PFSK-1 (cell line): ENCODE results near the gene COL6A2.

Experiments
- FOXP2 ChIP-seq: optimal IDR thresholded peaks from 2 replicates; pipeline ENCODE3; 2011; ENCODE audit warnings: borderline replicate concordance, control low read depth, inconsistent platforms; ENCODE audit not compliant: insufficient read depth; ENCODE audit errors: extremely low read length, extremely low read depth
- POLR2AphosphoS5 ChIP-seq: IDR thresholded peaks from 2 replicates; pipeline ENCODE4 v1.6.1; 2012; ENCODE audit warnings: low read depth, mild to moderate bottlenecking, control low read depth, low read length, moderate library complexity
- REST ChIP-seq, 2 experiments: IDR thresholded peaks; 2 replicates each; pipeline versions ENCODE4 v1.6.1 to v1.8.0; 2011 to 2012; ENCODE audit warnings: low read depth in 2 of 2, low read length in 2 of 2, control low read depth in 1 of 2, inconsistent platforms in 1 of 2, mild to moderate bottlenecking in 1 of 2, moderate library complexity in 1 of 2; ENCODE audit not compliant: insufficient read depth in 1 of 2
- SIN3A ChIP-seq: IDR thresholded peaks from 2 replicates; pipeline ENCODE4 v1.6.1; 2012; ENCODE audit warnings: mild to moderate bottlenecking, low read length, moderate library complexity, borderline replicate concordance; ENCODE audit not compliant: insufficient read depth
- TAF1 ChIP-seq: IDR thresholded peaks from 2 replicates; pipeline ENCODE4 v1.6.1; 2012; ENCODE audit warnings: low read length, control low read depth, borderline replicate concordance; ENCODE audit not compliant: insufficient read depth

Gene COL6A2

GRCh38 chr21:46148106-46148505, 50.2 kb downstream of the COL6A2 start:
- TF ChIP-seq FOXP2 (no peak), TAF1 (no peak), SIN3A (no peak), REST (IDR thresholded peaks at IDR 0.05; ENCODE audit: insufficient read depth in 1 of 2, low read depth in 2 of 2, low read length in 2 of 2) (no peak), POLR2AphosphoS5 (no peak)

GRCh38 chr21:46149205-46149901, 51.4 kb downstream of the COL6A2 start:
- TF ChIP-seq POLR2AphosphoS5 (no peak), TAF1 (no peak), REST (IDR thresholded peaks at IDR 0.05; ENCODE audit: insufficient read depth in 1 of 2, low read depth in 2 of 2, low read length in 2 of 2) (no peak), FOXP2 (no peak), SIN3A (no peak)

GRCh38 chr21:46150073-46150472, 52.2 kb downstream of the COL6A2 start:
- no peak for TF ChIP-seq TAF1
- no peak for TF ChIP-seq POLR2AphosphoS5
- TF ChIP-seq REST (IDR thresholded peaks at IDR 0.05; ENCODE audit: insufficient read depth in 1 of 2, low read depth in 2 of 2, low read length in 2 of 2): no peak
- no peak for TF ChIP-seq SIN3A
- no peak for TF ChIP-seq FOXP2

GRCh38 chr21:46150491-46151121, 52.7 kb downstream of the COL6A2 start:
- TF ChIP-seq POLR2AphosphoS5 (no peak), FOXP2 (no peak)

GRCh38 chr21:46151261-46151988, 53.5 kb downstream of the COL6A2 start:
- TF ChIP-seq FOXP2 (no peak), TAF1 (no peak), SIN3A (no peak), REST (IDR thresholded peaks at IDR 0.05; ENCODE audit: insufficient read depth in 1 of 2, low read depth in 2 of 2, low read length in 2 of 2) (no peak), POLR2AphosphoS5 (no peak)
